Choroid plexus epithelial cell (primary cell): ENCODE results near the gene MCTP1.

ENCODE experiments used
- DNase-seq: peaks from one replicate; pipeline ENCODE4 v3.0.0-alpha.2; 2010; ENCODE audit warnings: low read depth
- H3K4me3 ChIP-seq: 2 replicates; pipeline ENCODE4 v1.5.1; 2011; ENCODE audit warnings: low read depth, mild to moderate bottlenecking, control low read depth, low read length, moderate library complexity
- TF ChIP-seq, protein P1 (sequence below): conservative IDR thresholded peaks from 2 replicates; pipeline ENCODE4 v1.5.1; 2011; ENCODE audit warnings: low read depth, mild to moderate bottlenecking, control low read depth, inconsistent platforms, low read length, moderate library complexity

The MCTP1 gene

DNA sequence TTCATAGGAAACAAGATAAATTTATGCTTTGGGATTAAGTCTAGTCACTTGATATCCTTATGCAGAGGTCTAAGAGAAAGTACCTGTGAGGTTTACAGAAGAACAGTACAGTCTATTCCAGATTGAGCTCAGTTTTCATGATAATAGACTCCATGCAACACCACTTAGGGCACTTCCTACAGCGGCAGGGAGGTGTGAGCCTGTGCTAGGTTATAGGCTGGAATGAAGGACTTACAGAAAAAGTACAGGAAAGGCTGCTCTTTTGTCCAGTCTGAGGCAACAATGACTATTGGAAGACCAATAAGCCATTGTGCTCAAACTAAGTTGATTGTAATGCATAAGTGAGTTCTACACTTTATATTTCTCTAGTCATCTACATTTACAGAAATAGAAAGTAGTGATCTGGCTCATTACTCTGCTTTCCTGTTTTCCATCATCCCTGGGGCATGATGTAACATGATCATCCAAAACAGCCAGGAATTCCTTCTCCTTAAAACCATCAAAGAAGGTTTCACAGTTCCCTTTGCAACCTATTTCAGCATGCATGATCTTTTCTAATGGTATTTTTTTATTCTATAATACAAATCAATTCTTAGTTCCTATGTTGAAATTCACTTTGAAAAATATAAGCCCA is 343.7 kb downstream of the MCTP1 start:
- TF ChIP-seq, protein P1, sequence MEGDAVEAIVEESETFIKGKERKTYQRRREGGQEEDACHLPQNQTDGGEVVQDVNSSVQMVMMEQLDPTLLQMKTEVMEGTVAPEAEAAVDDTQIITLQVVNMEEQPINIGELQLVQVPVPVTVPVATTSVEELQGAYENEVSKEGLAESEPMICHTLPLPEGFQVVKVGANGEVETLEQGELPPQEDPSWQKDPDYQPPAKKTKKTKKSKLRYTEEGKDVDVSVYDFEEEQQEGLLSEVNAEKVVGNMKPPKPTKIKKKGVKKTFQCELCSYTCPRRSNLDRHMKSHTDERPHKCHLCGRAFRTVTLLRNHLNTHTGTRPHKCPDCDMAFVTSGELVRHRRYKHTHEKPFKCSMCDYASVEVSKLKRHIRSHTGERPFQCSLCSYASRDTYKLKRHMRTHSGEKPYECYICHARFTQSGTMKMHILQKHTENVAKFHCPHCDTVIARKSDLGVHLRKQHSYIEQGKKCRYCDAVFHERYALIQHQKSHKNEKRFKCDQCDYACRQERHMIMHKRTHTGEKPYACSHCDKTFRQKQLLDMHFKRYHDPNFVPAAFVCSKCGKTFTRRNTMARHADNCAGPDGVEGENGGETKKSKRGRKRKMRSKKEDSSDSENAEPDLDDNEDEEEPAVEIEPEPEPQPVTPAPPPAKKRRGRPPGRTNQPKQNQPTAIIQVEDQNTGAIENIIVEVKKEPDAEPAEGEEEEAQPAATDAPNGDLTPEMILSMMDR, result no peak

DNA sequence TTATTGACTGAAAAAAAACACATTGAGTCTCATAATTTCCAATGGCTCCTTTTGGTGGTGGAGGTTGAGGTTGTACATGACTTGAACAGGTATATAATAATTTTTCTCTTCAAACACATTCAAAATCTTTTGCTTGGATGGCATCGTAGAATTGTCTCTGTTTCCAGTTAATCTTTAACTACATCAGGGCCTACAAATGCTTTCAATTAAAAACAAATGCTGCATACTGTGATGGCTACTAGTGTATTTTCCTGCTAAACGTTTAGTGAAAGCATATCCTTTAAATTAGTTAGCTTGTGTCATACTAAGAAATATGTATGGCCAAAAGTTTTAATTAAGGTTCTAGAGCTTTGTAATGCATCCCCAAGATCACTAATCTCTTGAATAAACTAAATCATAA is 352.6 kb downstream of the MCTP1 start:
- TF ChIP-seq, protein P1, result no peak
- H3K4me3 ChIP-seq, result no peak overlapping the region
- no peak for DNase-seq

More for the DNA sequence above, 343.7 kb downstream of the MCTP1 start:
- H3K4me3 ChIP-seq, result no peak overlapping the region
- DNase-seq, result peak; percentile 5

DNA sequence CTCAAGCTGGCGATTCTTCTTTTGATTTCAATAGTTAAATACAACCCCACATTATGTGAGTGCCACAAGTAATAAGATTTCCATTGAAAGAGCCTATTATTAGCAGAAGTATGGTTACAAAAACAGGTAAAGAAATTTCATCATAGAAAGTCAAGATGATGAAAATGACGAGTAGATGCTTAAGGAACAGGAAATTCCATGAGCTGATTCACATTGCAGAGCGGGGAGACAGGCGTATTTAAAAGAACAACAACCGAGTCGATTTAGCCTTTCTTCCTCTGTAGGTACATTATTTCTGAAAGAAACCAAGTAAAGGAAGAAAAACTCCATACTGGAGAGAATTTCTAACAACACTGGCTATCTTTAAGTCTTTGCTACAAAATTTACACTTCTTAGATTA is 356.0 kb downstream of the MCTP1 start:
- DNase-seq, result peak; percentile 83
- TF ChIP-seq, protein P1, result no peak
- H3K4me3 ChIP-seq, result no peak overlapping the region

DNA sequence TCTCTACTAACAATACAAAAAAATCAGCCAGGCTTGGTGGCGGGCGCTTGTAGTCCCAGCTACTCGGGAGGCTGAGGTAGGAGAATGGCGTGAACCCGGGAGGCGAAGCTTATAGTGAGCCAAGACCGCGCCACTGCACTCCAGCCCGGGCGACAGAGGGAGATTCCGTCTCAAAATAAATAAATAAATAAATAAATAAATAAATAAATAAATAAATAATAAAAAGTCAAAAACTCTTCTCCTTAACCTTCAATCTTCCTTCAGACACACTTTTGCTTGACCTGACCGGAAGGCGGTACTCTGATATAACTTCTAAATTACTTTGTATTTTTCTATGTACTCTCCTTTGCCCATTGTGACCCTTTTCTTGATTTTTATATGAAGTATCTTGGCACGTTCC is 364.3 kb downstream of the MCTP1 start:
- TF ChIP-seq, protein P1, result no peak
- DNase-seq, result no peak
- H3K4me3 ChIP-seq, result no peak overlapping the region

DNA sequence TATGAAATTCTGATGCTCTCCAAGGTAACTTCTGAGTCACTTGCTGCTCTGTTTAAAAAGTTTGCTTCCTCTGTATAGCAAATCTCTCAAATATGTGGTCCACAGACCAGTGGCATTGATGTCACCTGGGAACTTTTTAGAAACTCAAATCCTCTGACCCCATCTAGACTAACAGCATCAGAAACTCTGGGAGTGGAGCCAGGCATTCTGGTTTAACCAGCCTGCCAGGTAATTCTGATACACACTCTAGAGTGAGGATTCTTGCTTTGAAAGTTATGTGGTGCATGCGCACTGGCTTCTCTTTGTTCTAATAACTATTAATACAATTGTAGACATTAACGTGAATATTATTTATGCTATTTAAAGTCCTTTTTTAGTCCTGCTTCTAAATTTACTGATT is 368.3 kb downstream of the MCTP1 start:
- no peak overlapping the region for H3K4me3 ChIP-seq
- DNase-seq, result no peak
- TF ChIP-seq, protein P1, result no peak

DNA sequence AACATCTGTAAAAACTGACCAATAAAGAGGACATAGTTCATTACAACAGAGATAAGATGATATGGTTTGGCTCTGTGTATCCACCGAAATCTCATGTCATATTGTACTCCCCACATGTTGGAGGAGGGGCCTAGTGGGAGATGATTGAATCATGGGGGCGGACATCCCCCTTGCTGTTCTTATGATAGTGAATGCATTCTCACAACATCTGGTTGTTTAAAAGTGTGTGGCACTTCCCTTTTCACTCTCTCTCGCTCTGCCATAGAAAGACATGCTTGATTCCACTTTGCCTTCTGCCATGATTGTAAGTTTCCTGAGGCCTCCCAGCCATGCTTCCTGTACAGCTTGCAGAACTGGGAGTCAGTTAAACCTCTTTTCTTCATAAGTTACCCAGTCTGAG is 373.6 kb downstream of the MCTP1 start:
- no peak for DNase-seq
- H3K4me3 ChIP-seq, result no peak overlapping the region
- TF ChIP-seq, protein P1, result no peak

DNA sequence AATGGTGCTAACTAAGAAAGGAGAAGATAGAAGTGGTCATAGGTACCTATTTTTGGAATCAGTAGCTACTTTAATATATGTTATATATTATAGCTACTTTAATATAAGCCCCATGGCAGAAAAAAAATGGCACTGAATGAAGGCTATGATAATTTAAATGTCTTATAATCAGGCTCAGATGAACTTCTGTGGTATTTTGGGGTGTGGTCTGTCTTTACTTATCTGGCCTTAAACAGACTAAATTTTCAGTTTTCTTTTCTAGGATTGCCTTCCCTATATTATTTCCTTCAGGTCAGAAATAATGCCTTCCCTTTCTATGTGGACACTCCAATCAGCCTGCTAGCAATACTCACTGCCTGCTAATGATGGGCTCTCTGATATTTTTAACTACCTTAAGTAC is 374.2 kb downstream of the MCTP1 start:
- DNase-seq, result no peak
- no peak overlapping the region for H3K4me3 ChIP-seq
- TF ChIP-seq, protein P1, result no peak
